Skeletal muscle tissue (tissue), 4 donors: Measurements from ENCODE around the gene CROCC2. TPM values are rescaled to one million over a fixed set of nuclear protein-coding genes. Genes with fewer than 3 reads are reported as not detected.

ENCODE experiments used
- H3K27ac ChIP-seq: one replicate; pipeline ENCODE4 v1.7.0; 2013; ENCODE audit warnings: mild to moderate bottlenecking, low read depth, low read length, inconsistent platforms
- H3K27me3 ChIP-seq, 3 donors: one replicate each; pipeline ENCODE4 v1.7.0; 2013; ENCODE audit warnings: low read length in 3 of 3; ENCODE audit not compliant: control insufficient read depth in 3 of 3, insufficient read depth in 3 of 3
- H3K36me3 ChIP-seq, 3 donors: one replicate each; pipeline ENCODE4 v1.7.0; 2013; ENCODE audit warnings: low read length in 3 of 3; ENCODE audit not compliant: control insufficient read depth in 3 of 3, insufficient read depth in 3 of 3
- H3K4me1 ChIP-seq, 3 donors: one replicate each; pipeline ENCODE4 v1.7.0; 2013; ENCODE audit warnings: low read length in 3 of 3, mild to moderate bottlenecking in 3 of 3; ENCODE audit not compliant: control insufficient read depth in 3 of 3, insufficient read depth in 3 of 3
- H3K4me3 ChIP-seq, 3 donors: one replicate each; pipeline ENCODE4 v1.7.0; 2013; ENCODE audit warnings: low read length in 3 of 3
- H3K9ac ChIP-seq, 3 donors: one replicate each; pipeline ENCODE4 v1.7.0; 2013; ENCODE audit warnings: low read length in 3 of 3, mild to moderate bottlenecking in 3 of 3, moderate library complexity in 2 of 3, low read depth in 1 of 3
- H3K9me3 ChIP-seq, 3 donors: one replicate each; pipeline ENCODE4 v1.7.0; 2013; ENCODE audit warnings: low read length in 3 of 3; ENCODE audit not compliant: control insufficient read depth in 3 of 3
- total RNA-seq: library from RNA; depleted of rRNA; stranded (reverse); fragments of >200 nt; gene quantifications from one replicate; pipeline ENCODE4 v1.2.3, GENCODE V29; 2014
- donor health status: Osteomylitis.

The CROCC2 gene
- total RNA-seq, 1 donor from 2014 or later, result under 0.01 TPM

- peaks cover 0 to 4% (median 0%) of the 10 kb centered on the region in 3 donors for H3K4me1 ChIP-seq
- no peak overlapping the region for H3K4me3 ChIP-seq
- H3K27ac ChIP-seq, result no peak overlapping the region
- H3K27me3 ChIP-seq, result peaks cover 0 to 9% (median 0%) of the 10 kb centered on the region in 3 donors
- H3K9me3 ChIP-seq, result no peaks in the 10 kb centered on the region
- no peak overlapping the region for H3K9ac ChIP-seq
- no peaks in the 10 kb centered on the region for H3K36me3 ChIP-seq
These were observed 29.5 kb upstream of the CROCC2 start for GRCh38 chr2:240876475-240877251.

GRCh38 chr2:240877460-240878340 is 28.4 kb upstream of the CROCC2 start:
- H3K9me3 ChIP-seq, result no peaks in the 10 kb centered on the region
- H3K36me3 ChIP-seq, result no peaks in the 10 kb centered on the region
- peaks cover 0 to 5% (median 0%) of the 10 kb centered on the region in 3 donors for H3K27me3 ChIP-seq
- H3K4me1 ChIP-seq, result peaks cover 0 to 4% (median 0%) of the 10 kb centered on the region in 3 donors
- no peak overlapping the region for H3K4me3 ChIP-seq
- no peak overlapping the region for H3K9ac ChIP-seq
- H3K27ac ChIP-seq, result no peak overlapping the region

- no peak overlapping the region for H3K27ac ChIP-seq
- peaks cover 0 to 2% (median 0%) of the 10 kb centered on the region in 3 donors for H3K27me3 ChIP-seq
- H3K9ac ChIP-seq, result no peak overlapping the region
- H3K4me1 ChIP-seq, result peaks cover 0 to 4% (median 0%) of the 10 kb centered on the region in 3 donors
- H3K4me3 ChIP-seq, result no peak overlapping the region
- no peaks in the 10 kb centered on the region for H3K36me3 ChIP-seq
- no peaks in the 10 kb centered on the region for H3K9me3 ChIP-seq
These were observed 27.7 kb upstream of the CROCC2 start for GRCh38 chr2:240878341-240878936.

GRCh38 chr2:240879105-240879504 is 27.0 kb upstream of the CROCC2 start:
- H3K9me3 ChIP-seq, result no peaks in the 10 kb centered on the region
- H3K36me3 ChIP-seq, result no peaks in the 10 kb centered on the region
- peaks cover 0 to 4% (median 0%) of the 10 kb centered on the region in 3 donors for H3K4me1 ChIP-seq
- H3K27me3 ChIP-seq, result no peaks in the 10 kb centered on the region
- no peak overlapping the region for H3K4me3 ChIP-seq
- H3K9ac ChIP-seq, result no peak overlapping the region
- H3K27ac ChIP-seq, result no peak overlapping the region

- Histone ChIP-seq H3K9ac (no peak overlapping the region), H3K4me3 (no peak overlapping the region), H3K9me3 (no peaks in the 10 kb centered on the region), H3K27ac (no peak overlapping the region), H3K27me3 (peaks cover 0 to 2% (median 0%) of the 10 kb centered on the region in 3 donors), H3K4me1 (no peaks in the 10 kb centered on the region), H3K36me3 (no peaks in the 10 kb centered on the region)
These were observed 24.2 kb upstream of the CROCC2 start for GRCh38 chr2:240881913-240882312.

- no peaks in the 10 kb centered on the region for H3K9me3 ChIP-seq
- H3K27ac ChIP-seq, result no peak overlapping the region
- no peak overlapping the region for H3K4me3 ChIP-seq
- H3K4me1 ChIP-seq, result no peaks in the 10 kb centered on the region
- H3K36me3 ChIP-seq, result no peaks in the 10 kb centered on the region
- H3K9ac ChIP-seq, result no peak overlapping the region
- peaks cover 0 to 2% (median 0%) of the 10 kb centered on the region in 3 donors for H3K27me3 ChIP-seq
These were observed 21.9 kb upstream of the CROCC2 start for GRCh38 chr2:240884221-240884620.

- H3K9ac ChIP-seq, result no peak overlapping the region
- no peaks in the 10 kb centered on the region for H3K36me3 ChIP-seq
- no peak overlapping the region for H3K27ac ChIP-seq
- no peak overlapping the region for H3K4me3 ChIP-seq
- H3K27me3 ChIP-seq, result peaks cover 0 to 2% (median 0%) of the 10 kb centered on the region in 3 donors
- no peaks in the 10 kb centered on the region for H3K4me1 ChIP-seq
- H3K9me3 ChIP-seq, result no peaks in the 10 kb centered on the region
These were observed 21.4 kb upstream of the CROCC2 start for GRCh38 chr2:240884745-240885144.

- peaks cover 0 to 2% (median 0%) of the 10 kb centered on the region in 3 donors for H3K27me3 ChIP-seq
- H3K9me3 ChIP-seq, result no peaks in the 10 kb centered on the region
- no peaks in the 10 kb centered on the region for H3K4me1 ChIP-seq
- H3K9ac ChIP-seq, result no peak overlapping the region
- H3K4me3 ChIP-seq, result no peak overlapping the region
- no peaks in the 10 kb centered on the region for H3K36me3 ChIP-seq
- no peak overlapping the region for H3K27ac ChIP-seq
These were observed 20.6 kb upstream of the CROCC2 start for GRCh38 chr2:240885566-240885965.

- no peaks in the 10 kb centered on the region for H3K36me3 ChIP-seq
- H3K27me3 ChIP-seq, result peaks cover 0 to 2% (median 0%) of the 10 kb centered on the region in 3 donors
- H3K9ac ChIP-seq, result no peak overlapping the region
- no peak overlapping the region for H3K4me3 ChIP-seq
- H3K9me3 ChIP-seq, result no peaks in the 10 kb centered on the region
- no peak overlapping the region for H3K27ac ChIP-seq
- H3K4me1 ChIP-seq, result no peaks in the 10 kb centered on the region
These were observed 20.0 kb upstream of the CROCC2 start for GRCh38 chr2:240886023-240886565.
